ENCODE measurements around the gene PAPPA2. TPM values are rescaled to one million over a fixed set of nuclear protein-coding genes. Genes with fewer than 3 reads are reported as not detected.
A peak's percentile ranks its signal among the peaks of the same experiment; 100 is the strongest.

Gene PAPPA2
- total RNA-seq, 4 donors from 2014 or later, result under 0.01 to 1.5 TPM; not detected in 2

DNA sequence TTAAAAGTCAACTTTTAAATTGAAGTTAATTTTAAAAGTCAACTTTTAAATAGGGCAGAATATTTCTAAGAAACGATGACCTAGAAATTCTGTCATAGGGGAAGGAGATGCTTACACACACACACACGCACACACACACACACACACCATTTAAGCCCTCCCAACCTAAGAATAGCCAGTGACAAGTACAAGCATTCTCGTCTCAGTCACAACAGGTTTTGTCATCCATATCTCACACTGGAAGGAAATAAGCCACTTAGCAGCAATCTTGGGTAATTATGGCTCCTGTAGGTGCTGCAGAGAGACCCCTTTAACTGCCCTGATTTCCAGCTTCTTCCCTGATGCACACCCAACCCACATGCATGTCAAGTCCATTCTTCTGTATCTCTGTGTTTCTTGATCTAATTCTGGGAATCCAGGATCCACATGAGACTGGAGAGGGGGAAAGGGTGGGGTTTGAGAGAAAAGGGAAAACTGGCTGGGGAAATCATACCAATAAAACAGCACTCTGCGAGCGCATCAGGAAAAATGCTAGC is 338.1 kb downstream of the PAPPA2 start:
- Histone ChIP-seq H3K27me3 (no peaks in the 10 kb centered on the region), H3K4me1 (no peaks in the 10 kb centered on the region), H3K36me3 (no peaks in the 10 kb centered on the region), H3K4me3 (no peak overlapping the region), H3K9me3 (no peaks in the 10 kb centered on the region), H3K27ac (no peak overlapping the region)
- no peak for DNase-seq
- TF ChIP-seq, protein P1, sequence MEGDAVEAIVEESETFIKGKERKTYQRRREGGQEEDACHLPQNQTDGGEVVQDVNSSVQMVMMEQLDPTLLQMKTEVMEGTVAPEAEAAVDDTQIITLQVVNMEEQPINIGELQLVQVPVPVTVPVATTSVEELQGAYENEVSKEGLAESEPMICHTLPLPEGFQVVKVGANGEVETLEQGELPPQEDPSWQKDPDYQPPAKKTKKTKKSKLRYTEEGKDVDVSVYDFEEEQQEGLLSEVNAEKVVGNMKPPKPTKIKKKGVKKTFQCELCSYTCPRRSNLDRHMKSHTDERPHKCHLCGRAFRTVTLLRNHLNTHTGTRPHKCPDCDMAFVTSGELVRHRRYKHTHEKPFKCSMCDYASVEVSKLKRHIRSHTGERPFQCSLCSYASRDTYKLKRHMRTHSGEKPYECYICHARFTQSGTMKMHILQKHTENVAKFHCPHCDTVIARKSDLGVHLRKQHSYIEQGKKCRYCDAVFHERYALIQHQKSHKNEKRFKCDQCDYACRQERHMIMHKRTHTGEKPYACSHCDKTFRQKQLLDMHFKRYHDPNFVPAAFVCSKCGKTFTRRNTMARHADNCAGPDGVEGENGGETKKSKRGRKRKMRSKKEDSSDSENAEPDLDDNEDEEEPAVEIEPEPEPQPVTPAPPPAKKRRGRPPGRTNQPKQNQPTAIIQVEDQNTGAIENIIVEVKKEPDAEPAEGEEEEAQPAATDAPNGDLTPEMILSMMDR (IDR thresholded peaks at IDR 0.05), result no peak
- no peak for TF ChIP-seq POLR2A (IDR thresholded peaks at IDR 0.05)
- intact Hi-C loops (cut with DNase I), result no loop called here
- WGBS, 2 donors, result 62 to 64% methylated on average over 5 of the region's 5 CpGs

DNA sequence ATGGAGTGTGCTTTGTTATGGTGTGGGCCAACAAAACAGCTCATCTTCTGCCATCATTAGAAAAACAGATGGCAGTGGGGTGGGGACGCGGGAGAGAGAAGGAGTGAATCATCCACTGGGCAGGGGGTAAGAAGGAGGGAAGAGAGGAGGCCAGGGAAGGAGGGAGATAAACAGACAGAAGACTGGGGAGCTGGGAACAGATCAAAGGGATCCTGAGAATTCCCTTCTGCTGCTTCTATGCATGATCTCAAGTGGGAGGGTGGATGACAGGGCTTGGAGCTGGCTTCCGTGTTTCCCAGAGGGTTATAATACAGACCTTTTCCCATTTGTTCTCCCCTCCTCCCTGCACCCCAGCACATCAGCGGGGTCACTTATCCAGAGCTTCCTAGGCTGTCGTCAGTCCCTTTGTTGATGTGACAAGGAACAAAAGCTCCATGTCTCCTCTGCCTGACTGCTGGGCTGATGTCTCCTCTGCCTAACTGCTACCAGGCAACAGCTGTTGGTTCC is 338.6 kb downstream of the PAPPA2 start:
- 11 to 33% methylated on average over 5 of the region's 5 CpGs for WGBS, 2 donors
- Histone ChIP-seq H3K4me3 (no peak overlapping the region), H3K36me3 (no peaks in the 10 kb centered on the region), H3K4me1 (no peaks in the 10 kb centered on the region), H3K27me3 (no peaks in the 10 kb centered on the region), H3K27ac (peak overlapping the region in 2 of 4 donors; percentile 32 to 34), H3K9me3 (no peaks in the 10 kb centered on the region)
- no peak for TF ChIP-seq POLR2A (IDR thresholded peaks at IDR 0.05)
- TF ChIP-seq, protein P1 (IDR thresholded peaks at IDR 0.05), result no peak
- intact Hi-C loops (cut with DNase I), result no loop called here
- DNase-seq, result no peak

- H3K27me3 ChIP-seq, result no peaks in the 10 kb centered on the region
- H3K4me3 ChIP-seq, result no peak overlapping the region
- 55 to 66% methylated on average over 2 of the region's 2 CpGs for WGBS, 2 donors
- H3K9me3 ChIP-seq, result no peaks in the 10 kb centered on the region
- H3K4me1 ChIP-seq, result no peaks in the 10 kb centered on the region
- DNase-seq, result no peak
- H3K36me3 ChIP-seq, result no peaks in the 10 kb centered on the region
- intact Hi-C loops (cut with DNase I), result no loop called here
- H3K27ac ChIP-seq, result no peak overlapping the region
- TF ChIP-seq, protein P1 (IDR thresholded peaks at IDR 0.05), result no peak
- no peak for TF ChIP-seq POLR2A (IDR thresholded peaks at IDR 0.05)
Observed at GRCh38 chr1:176802316-176802715, 339.3 kb downstream of the PAPPA2 start.

DNA sequence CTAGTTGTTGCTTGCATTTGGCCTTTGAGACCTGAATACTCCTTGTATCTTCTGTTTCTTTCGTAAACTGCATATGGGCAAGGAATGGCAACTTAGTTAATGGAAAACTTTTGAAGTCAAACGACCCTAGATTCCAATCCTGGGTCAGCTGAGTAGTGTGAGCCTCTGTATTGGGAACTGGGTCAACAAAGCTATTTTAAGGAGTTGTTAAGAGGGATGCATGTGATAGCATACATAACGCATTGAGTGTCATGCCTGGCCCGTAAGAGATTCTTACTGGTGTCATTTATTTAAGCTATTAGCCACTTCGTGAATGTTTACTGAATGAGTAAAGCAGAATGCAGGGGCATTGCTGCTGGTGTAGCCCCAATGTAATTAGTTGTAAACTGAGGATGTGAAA is 340.1 kb downstream of the PAPPA2 start:
- intact Hi-C loops (cut with DNase I), result no loop called here
- H3K27ac ChIP-seq, result no peak overlapping the region
- TF ChIP-seq, protein P1 (IDR thresholded peaks at IDR 0.05), result no peak
- no peak for TF ChIP-seq POLR2A (IDR thresholded peaks at IDR 0.05)
- no peaks in the 10 kb centered on the region for H3K4me1 ChIP-seq
- WGBS, 2 donors, result 48 to 50% methylated on average over 5 of the region's 5 CpGs
- no peaks in the 10 kb centered on the region for H3K9me3 ChIP-seq
- H3K4me3 ChIP-seq, result no peak overlapping the region
- DNase-seq, result no peak
- no peaks in the 10 kb centered on the region for H3K27me3 ChIP-seq
- H3K36me3 ChIP-seq, result no peaks in the 10 kb centered on the region

GRCh38 chr1:176803596-176803995 is 340.6 kb downstream of the PAPPA2 start:
- Histone ChIP-seq H3K36me3 (no peaks in the 10 kb centered on the region), H3K27me3 (no peaks in the 10 kb centered on the region), H3K4me1 (no peaks in the 10 kb centered on the region), H3K4me3 (no peak overlapping the region), H3K27ac (no peak overlapping the region), H3K9me3 (no peaks in the 10 kb centered on the region)
- intact Hi-C loops (cut with DNase I), result no loop called here
- TF ChIP-seq, protein P1 (IDR thresholded peaks at IDR 0.05), result no peak
- no peak for TF ChIP-seq POLR2A (IDR thresholded peaks at IDR 0.05)
- DNase-seq, result no peak
